Mesendoderm (in vitro differentiated cells): ENCODE measurements around the gene DOCK11.
"Not testable (repeated sequence)": the region's sequence is repeated elsewhere in the genome, so short reads cannot be mapped to it uniquely, and the experiment has no call there.

Experiments
- DNase-seq: peaks from one replicate; pipeline ENCODE4 v3.0.0; 2013
- H2AK5ac ChIP-seq: 2 replicates; pipeline ENCODE4 v1.6.1; 2013; ENCODE audit warnings: low read length, inconsistent platforms
- H2BK120ac ChIP-seq: 2 replicates; pipeline ENCODE4 v1.6.1; 2013; ENCODE audit warnings: low read depth, mild to moderate bottlenecking, low read length, moderate library complexity, mixed read lengths
- H2BK15ac ChIP-seq: replicated peaks from 2 replicates; pipeline ENCODE4 v1.6.1; 2013; ENCODE audit warnings: low read depth, mild to moderate bottlenecking, moderate library complexity
- H2BK5ac ChIP-seq: 2 replicates; pipeline ENCODE4 v1.6.1; 2013; ENCODE audit warnings: low read length, inconsistent platforms
- H3K18ac ChIP-seq: 2 replicates; pipeline ENCODE4 v1.6.1; 2013; ENCODE audit warnings: mild to moderate bottlenecking, low read length, mixed read lengths
- H3K23ac ChIP-seq: one replicate; pipeline ENCODE4 v1.6.1; 2013; ENCODE audit warnings: low read length
- H3K27ac ChIP-seq: 2 replicates; pipeline ENCODE4 v1.5.1; 2013; ENCODE audit warnings: low read depth, mild to moderate bottlenecking, inconsistent platforms, low read length, moderate library complexity
- H3K27me3 ChIP-seq: 2 replicates; pipeline ENCODE4 v1.6.1; 2013; ENCODE audit warnings: low read length, control low read depth, mild to moderate bottlenecking, inconsistent platforms; ENCODE audit not compliant: insufficient read depth, poor library complexity
- H3K36me3 ChIP-seq: 2 replicates; pipeline ENCODE4 v1.6.1; 2013; ENCODE audit warnings: low read length, inconsistent platforms; ENCODE audit not compliant: control insufficient read depth, insufficient read depth
- H3K4ac ChIP-seq: one replicate; pipeline ENCODE4 v1.6.1; 2013; ENCODE audit warnings: low read depth, mild to moderate bottlenecking, low read length, moderate library complexity
- H3K4me1 ChIP-seq: 2 replicates; pipeline ENCODE4 v1.6.1; 2013; ENCODE audit warnings: low read depth, low read length, inconsistent platforms; ENCODE audit not compliant: control insufficient read depth
- H3K4me2 ChIP-seq: 2 replicates; pipeline ENCODE4 v1.6.1; 2013; ENCODE audit warnings: low read length
- H3K4me3 ChIP-seq: 2 replicates; pipeline ENCODE4 v1.5.1; 2013; ENCODE audit warnings: mild to moderate bottlenecking, low read length
- H3K56ac ChIP-seq: one replicate; pipeline ENCODE4 v1.6.1; 2013; ENCODE audit warnings: low read length
- H3K79me1 ChIP-seq: 2 replicates; pipeline ENCODE4 v1.6.1; 2013; ENCODE audit warnings: low read length, inconsistent platforms
- H3K79me2 ChIP-seq: 2 replicates; pipeline ENCODE4 v1.6.1; 2013; ENCODE audit warnings: mild to moderate bottlenecking, low read length; ENCODE audit not compliant: control insufficient read depth, insufficient read depth
- H3K9ac ChIP-seq: 2 replicates; pipeline ENCODE4 v1.6.1; 2013; ENCODE audit warnings: low read length, inconsistent platforms
- H4K5ac ChIP-seq: one replicate; pipeline ENCODE4 v1.6.1; 2013; ENCODE audit warnings: low read length
- H4K8ac ChIP-seq: one replicate; pipeline ENCODE4 v1.6.1; 2013; ENCODE audit warnings: low read depth, mild to moderate bottlenecking, control low read depth, low read length, moderate library complexity
- WGBS: extraction: QIAGEN DNeasy Blood & Tissue Kit; methylation state at CpG from one replicate; pipeline ENCODE4 v1.1.7; 2013; ENCODE audit warnings: low lambda C conversion rate, missing lambda C conversion rate; ENCODE audit not compliant: insufficient coverage; ENCODE audit errors: extremely low coverage; 5-methylcytosine and 5-hydroxymethylcytosine counted together

DOCK11 gene

GRCh38 chrX:118468122-118468521, 27.5 kb upstream of the DOCK11 start:
- H3K4me3 ChIP-seq, result no peak overlapping the region
- H3K27me3 ChIP-seq, result no peaks in the 10 kb centered on the region
- no peak for DNase-seq
- no peak overlapping the region for H3K4ac ChIP-seq
- no peak overlapping the region for H3K56ac ChIP-seq
- H4K8ac ChIP-seq, result no peak overlapping the region
- H3K4me1 ChIP-seq, result no peaks in the 10 kb centered on the region
- no peaks in the 10 kb centered on the region for H3K36me3 ChIP-seq
- no peak overlapping the region for H2BK15ac ChIP-seq
- H3K23ac ChIP-seq, result no peak overlapping the region
- no peak overlapping the region for H2BK5ac ChIP-seq
- H4K5ac ChIP-seq, result no peak overlapping the region
- H3K18ac ChIP-seq, result no peak overlapping the region
- H3K27ac ChIP-seq, result no peak overlapping the region
- no peak overlapping the region for H3K4me2 ChIP-seq
- WGBS, result no CpG with 5 or more reads among the region's 7 CpGs
- H3K79me2 ChIP-seq, result no peaks in the 10 kb centered on the region
- H3K9ac ChIP-seq, result no peak overlapping the region
- H3K79me1 ChIP-seq, result no peaks in the 10 kb centered on the region
- H2BK120ac ChIP-seq, result no peak overlapping the region
- no peak overlapping the region for H2AK5ac ChIP-seq

- not testable (repeated sequence) for H3K4me3 ChIP-seq, H4K8ac ChIP-seq, H2BK120ac ChIP-seq, H3K27ac ChIP-seq, H3K79me1 ChIP-seq, H4K5ac ChIP-seq, H3K27me3 ChIP-seq, H3K79me2 ChIP-seq, H2AK5ac ChIP-seq, H3K4me1 ChIP-seq, H2BK15ac ChIP-seq, H3K36me3 ChIP-seq, H3K56ac ChIP-seq, H3K18ac ChIP-seq, H3K9ac ChIP-seq, H2BK5ac ChIP-seq, DNase-seq, H3K4me2 ChIP-seq, H3K4ac ChIP-seq, H3K23ac ChIP-seq
- WGBS, result no CpG with 5 or more reads among the region's 5 CpGs
Observed at GRCh38 chrX:118470721-118471347, 24.8 kb upstream of the DOCK11 start.

- Histone ChIP-seq H3K27me3 (no peaks in the 10 kb centered on the region), H2BK120ac (no peak overlapping the region), H2AK5ac (no peak overlapping the region), H3K56ac (no peak overlapping the region), H2BK5ac (no peak overlapping the region), H4K5ac (no peak overlapping the region), H3K9ac (no peak overlapping the region), H3K27ac (no peak overlapping the region), H3K79me2 (no peaks in the 10 kb centered on the region), H3K18ac (no peak overlapping the region), H2BK15ac (no peak overlapping the region), H3K4me3 (no peak overlapping the region), H3K4ac (no peak overlapping the region), H3K4me2 (no peak overlapping the region), H3K36me3 (no peaks in the 10 kb centered on the region), H3K23ac (no peak overlapping the region), H4K8ac (no peak overlapping the region), H3K4me1 (no peaks in the 10 kb centered on the region), H3K79me1 (no peaks in the 10 kb centered on the region)
- WGBS, result no CpG with 5 or more reads among the region's 6 CpGs
- DNase-seq, result no peak
Observed at GRCh38 chrX:118474586-118474985, 21.0 kb upstream of the DOCK11 start.

- no peaks in the 10 kb centered on the region for H3K79me2 ChIP-seq
- no peak overlapping the region for H3K4me2 ChIP-seq
- WGBS, result no CpG with 5 or more reads among the region's 4 CpGs
- H3K79me1 ChIP-seq, result no peaks in the 10 kb centered on the region
- no peak overlapping the region for H3K23ac ChIP-seq
- no peak overlapping the region for H2BK15ac ChIP-seq
- H2BK120ac ChIP-seq, result no peak overlapping the region
- H4K5ac ChIP-seq, result no peak overlapping the region
- H3K4me3 ChIP-seq, result no peak overlapping the region
- peak; percentile 10 for DNase-seq
- H3K36me3 ChIP-seq, result no peaks in the 10 kb centered on the region
- H3K18ac ChIP-seq, result no peak overlapping the region
- H2AK5ac ChIP-seq, result no peak overlapping the region
- H3K27me3 ChIP-seq, result no peaks in the 10 kb centered on the region
- no peak overlapping the region for H3K27ac ChIP-seq
- no peak overlapping the region for H3K9ac ChIP-seq
- H2BK5ac ChIP-seq, result no peak overlapping the region
- H4K8ac ChIP-seq, result no peak overlapping the region
- H3K4ac ChIP-seq, result no peak overlapping the region
- no peak overlapping the region for H3K56ac ChIP-seq
- H3K4me1 ChIP-seq, result no peaks in the 10 kb centered on the region
Observed at GRCh38 chrX:118475903-118476302, 19.7 kb upstream of the DOCK11 start.

- no peaks in the 10 kb centered on the region for H3K4me1 ChIP-seq
- H4K5ac ChIP-seq, result no peak overlapping the region
- H2BK5ac ChIP-seq, result no peak overlapping the region
- H3K79me2 ChIP-seq, result no peaks in the 10 kb centered on the region
- H3K4ac ChIP-seq, result no peak overlapping the region
- no peak overlapping the region for H3K4me3 ChIP-seq
- H3K36me3 ChIP-seq, result no peaks in the 10 kb centered on the region
- no peak overlapping the region for H3K9ac ChIP-seq
- H3K23ac ChIP-seq, result no peak overlapping the region
- H3K4me2 ChIP-seq, result no peak overlapping the region
- no peak overlapping the region for H2BK15ac ChIP-seq
- H3K18ac ChIP-seq, result no peak overlapping the region
- no CpG with 5 or more reads among the region's 1 CpG for WGBS
- H2AK5ac ChIP-seq, result no peak overlapping the region
- no peak overlapping the region for H4K8ac ChIP-seq
- DNase-seq, result no peak
- H3K56ac ChIP-seq, result no peak overlapping the region
- no peak overlapping the region for H2BK120ac ChIP-seq
- H3K27ac ChIP-seq, result no peak overlapping the region
- H3K27me3 ChIP-seq, result no peaks in the 10 kb centered on the region
- H3K79me1 ChIP-seq, result no peaks in the 10 kb centered on the region
Observed at GRCh38 chrX:118480172-118480571, 15.4 kb upstream of the DOCK11 start.

- not testable (repeated sequence) for H3K27ac ChIP-seq, H4K8ac ChIP-seq, H4K5ac ChIP-seq, H3K23ac ChIP-seq, H2BK5ac ChIP-seq, H3K18ac ChIP-seq, H3K79me1 ChIP-seq, H2AK5ac ChIP-seq, H3K36me3 ChIP-seq, H3K4me3 ChIP-seq, H3K4ac ChIP-seq, H3K9ac ChIP-seq, H3K56ac ChIP-seq, H3K79me2 ChIP-seq, H3K4me2 ChIP-seq, H3K27me3 ChIP-seq, DNase-seq, H3K4me1 ChIP-seq, H2BK15ac ChIP-seq, H2BK120ac ChIP-seq
- no CpG with 5 or more reads among the region's 4 CpGs for WGBS
Observed at GRCh38 chrX:118482384-118482783, 13.2 kb upstream of the DOCK11 start.
